ENCODE data around the gene C19orf67. TPM values are rescaled to one million over a fixed set of nuclear protein-coding genes. Genes with fewer than 3 reads are reported as not detected.

C19orf67 gene
- total RNA-seq, 1 experiment from 2014 or later: 0.28 TPM

GRCh38 chr19:14061751-14062557, 23.6 kb downstream of the C19orf67 start, which contains the start of gene PALM3:
Gene PALM3 (minus strand): TSS chr19:14062076. CDS start chr19:14061980, 96 bp downstream.
- H3K36me3 ChIP-seq (ENCODE audit: control insufficient read depth, insufficient read depth, low read length): no peaks in the 10 kb centered on the region
- DNase-seq (ENCODE audit: low read depth, low spot score) (no peak), ATAC-seq (no peak)
- no peak within 1 kb of the TSS for H3K27ac ChIP-seq (ENCODE audit: low read length)
- CTCF ChIA-PET: interaction anchor here (0.6 kb wide), 1 partner anchor 15 kb away, joined by 4 read pairs; no protein-coding TSS in a partner anchor
- intact Hi-C loops (cut with micrococcal nuclease; ENCODE audit: unreplicated experiment) (no loop called here), in situ Hi-C loops (cut with HindIII; ENCODE audit: low pct_unique_long_range_greater_than_20kb, low sequenced_read_pairs) (no loop called here)
- H3K4me3 ChIP-seq (ENCODE audit: low read depth in 2 of 2, low read length in 2 of 2): no peak within 1 kb of the TSS
- TF ChIP-seq CTCF (IDR thresholded peaks at IDR 0.05): no peak
- no peak for TF ChIP-seq SIN3A (IDR thresholded peaks at IDR 0.05; ENCODE audit: borderline replicate concordance, insufficient read depth, low read depth, low read length)
- no peak for TF ChIP-seq TCF7L2 (IDR thresholded peaks at IDR 0.05; ENCODE audit: low read depth, low read length)
- TF ChIP-seq REST (IDR thresholded peaks at IDR 0.05; ENCODE audit: insufficient read depth in 1 of 2, low read depth in 2 of 2, low read length in 1 of 2): no peak
- TF ChIP-seq POLR2AphosphoS5 (IDR thresholded peaks at IDR 0.05; ENCODE audit: low read depth, low read length): no peak
- BruUV-seq (replicated peaks): no TSS peak
- no peaks in the 10 kb centered on the region for H3K27me3 ChIP-seq (ENCODE audit: control insufficient read depth, insufficient read depth, low read length)
- no peaks in the 10 kb centered on the region for H3K9me3 ChIP-seq (ENCODE audit: control insufficient read depth, insufficient read depth, low read depth, low read length)
- POLR2A ChIA-PET: no interaction called here
- peaks cover 5% of the 10 kb centered on the region; the same call in 1 of the 2 replicates for H3K4me1 ChIP-seq (ENCODE audit: control insufficient read depth, insufficient read depth, low read length)

- Histone ChIP-seq H3K4me1 (ENCODE audit: control insufficient read depth, insufficient read depth, low read length) (peaks cover 5% of the 10 kb centered on the region; the same call in 1 of the 2 replicates), H3K36me3 (ENCODE audit: control insufficient read depth, insufficient read depth, low read length) (no peaks in the 10 kb centered on the region), H3K9me3 (ENCODE audit: control insufficient read depth, insufficient read depth, low read depth, low read length) (no peaks in the 10 kb centered on the region), H3K27ac (ENCODE audit: low read length) (no peak overlapping the region), H3K27me3 (ENCODE audit: control insufficient read depth, insufficient read depth, low read length) (no peaks in the 10 kb centered on the region), H3K4me3 (ENCODE audit: low read depth in 2 of 2, low read length in 2 of 2) (no peak overlapping the region)
- CTCF ChIA-PET: interaction anchor here (0.6 kb wide), 1 partner anchor 14 kb away, joined by 4 read pairs; no protein-coding TSS in a partner anchor
- DNase-seq (ENCODE audit: low read depth, low spot score) (no peak), ATAC-seq (no peak)
- intact Hi-C loops (cut with micrococcal nuclease; ENCODE audit: unreplicated experiment) (no loop called here), in situ Hi-C loops (cut with HindIII; ENCODE audit: low pct_unique_long_range_greater_than_20kb, low sequenced_read_pairs) (no loop called here)
- BruUV-seq (replicated peaks): no TSS peak
- POLR2A ChIA-PET: no interaction called here
- no peak for TF ChIP-seq SIN3A (IDR thresholded peaks at IDR 0.05; ENCODE audit: borderline replicate concordance, insufficient read depth, low read depth, low read length)
- no peak for TF ChIP-seq POLR2AphosphoS5 (IDR thresholded peaks at IDR 0.05; ENCODE audit: low read depth, low read length)
- TF ChIP-seq CTCF (IDR thresholded peaks at IDR 0.05): no peak
- TF ChIP-seq TCF7L2 (IDR thresholded peaks at IDR 0.05; ENCODE audit: low read depth, low read length): no peak
- no peak for TF ChIP-seq REST (IDR thresholded peaks at IDR 0.05; ENCODE audit: insufficient read depth in 1 of 2, low read depth in 2 of 2, low read length in 1 of 2)
Observed at GRCh38 chr19:14061081-14061749, 24.4 kb downstream of the C19orf67 start.

Data from Panc1 (cell line).